ENCODE results near the gene EARS2.
"Not testable (repeated sequence)": the region's sequence is repeated elsewhere in the genome, so short reads cannot be mapped to it uniquely, and the experiment has no call there.

The EARS2 gene

DNA sequence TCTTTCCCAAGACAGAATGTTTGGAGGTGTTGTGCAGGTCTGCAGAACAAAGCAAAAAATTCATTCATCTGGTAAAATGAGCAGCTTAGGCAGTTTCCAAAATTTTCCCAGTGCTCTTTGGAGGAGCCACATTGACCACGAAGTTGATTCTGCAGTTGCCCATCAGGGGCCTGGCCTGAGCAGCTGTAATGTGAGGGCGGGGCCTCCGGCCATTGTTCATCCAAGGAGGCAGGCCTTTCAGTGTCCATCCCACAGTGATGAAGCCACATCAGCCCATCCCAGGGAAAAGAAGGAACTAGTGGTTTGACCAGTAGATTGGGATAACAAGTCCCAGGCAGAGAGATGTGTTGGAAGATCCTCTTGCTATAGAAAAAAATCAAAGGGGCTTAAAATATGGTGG, 10.5 kb upstream of the EARS2 start:
- no peak for DNase-seq (ENCODE audit: low spot score)

GRCh38 chr16:23566724-23567123, 9.6 kb upstream of the EARS2 start:
- no peak for DNase-seq (ENCODE audit: low spot score)

DNA sequence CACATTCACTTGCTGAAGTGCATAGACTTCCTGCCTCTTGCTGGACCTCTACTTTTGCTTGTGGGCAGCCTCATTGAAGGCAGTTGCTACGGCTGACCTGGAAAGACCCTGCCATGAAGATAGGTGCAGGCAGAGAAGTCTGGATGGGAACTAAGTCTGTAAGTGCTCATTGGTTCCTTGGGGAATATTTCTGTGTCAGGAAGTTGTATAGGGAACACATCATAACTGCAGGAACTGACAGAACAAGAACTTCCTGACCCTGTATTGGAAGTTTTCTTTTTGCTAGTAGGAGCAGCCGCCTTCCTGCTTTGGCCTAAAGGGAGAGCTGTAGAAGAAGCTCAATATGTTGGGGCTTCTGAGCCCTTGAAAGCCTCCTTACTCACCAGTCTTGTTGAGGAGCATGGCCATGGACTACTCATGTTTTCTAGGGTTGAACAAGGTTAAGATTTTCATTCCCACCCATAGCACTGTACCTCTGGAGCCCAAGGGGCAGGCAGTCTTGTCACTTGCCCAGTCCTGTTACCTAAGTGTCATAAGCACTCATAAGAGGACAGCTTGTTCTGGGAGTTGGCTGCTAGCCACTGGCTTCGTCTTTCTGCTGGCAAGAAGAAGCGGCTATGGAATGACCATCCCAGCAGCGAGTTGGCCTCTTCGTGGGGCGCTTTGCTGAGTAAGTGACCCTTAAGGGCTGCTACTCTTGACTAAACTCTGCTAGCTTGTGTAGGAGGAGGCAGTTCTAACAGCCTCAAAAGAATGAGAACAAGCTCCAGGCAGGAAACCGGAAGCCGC, 7.6 kb upstream of the EARS2 start:
- DNase-seq (ENCODE audit: low spot score) = no peak

GRCh38 chr16:23563186-23563585, 6.0 kb upstream of the EARS2 start:
- DNase-seq (ENCODE audit: low spot score) = no peak

- no peak for DNase-seq (ENCODE audit: low spot score)
Observed at GRCh38 chr16:23562505-23562904, 5.4 kb upstream of the EARS2 start.

DNA sequence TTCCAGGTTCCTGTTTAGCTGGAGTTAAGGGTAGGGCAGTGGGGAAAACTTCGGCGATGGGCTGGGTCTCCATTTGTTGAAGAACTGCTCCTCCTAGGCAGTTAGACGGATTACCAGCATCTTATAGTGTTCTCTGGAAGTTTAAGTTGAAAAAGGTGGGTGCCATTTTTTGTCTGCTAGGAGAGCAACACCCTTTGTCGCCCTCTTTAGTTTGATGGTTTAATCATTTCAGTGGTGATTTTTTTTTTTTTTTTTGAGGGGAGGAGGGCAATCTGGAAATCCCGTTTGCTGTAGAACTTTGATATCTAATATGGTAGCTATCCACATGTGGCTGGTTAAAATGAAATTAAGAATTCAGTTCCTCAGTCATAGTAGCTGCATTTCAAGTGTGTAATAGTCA, 4.4 kb upstream of the EARS2 start:
- DNase-seq (ENCODE audit: low spot score) = no peak

DNA sequence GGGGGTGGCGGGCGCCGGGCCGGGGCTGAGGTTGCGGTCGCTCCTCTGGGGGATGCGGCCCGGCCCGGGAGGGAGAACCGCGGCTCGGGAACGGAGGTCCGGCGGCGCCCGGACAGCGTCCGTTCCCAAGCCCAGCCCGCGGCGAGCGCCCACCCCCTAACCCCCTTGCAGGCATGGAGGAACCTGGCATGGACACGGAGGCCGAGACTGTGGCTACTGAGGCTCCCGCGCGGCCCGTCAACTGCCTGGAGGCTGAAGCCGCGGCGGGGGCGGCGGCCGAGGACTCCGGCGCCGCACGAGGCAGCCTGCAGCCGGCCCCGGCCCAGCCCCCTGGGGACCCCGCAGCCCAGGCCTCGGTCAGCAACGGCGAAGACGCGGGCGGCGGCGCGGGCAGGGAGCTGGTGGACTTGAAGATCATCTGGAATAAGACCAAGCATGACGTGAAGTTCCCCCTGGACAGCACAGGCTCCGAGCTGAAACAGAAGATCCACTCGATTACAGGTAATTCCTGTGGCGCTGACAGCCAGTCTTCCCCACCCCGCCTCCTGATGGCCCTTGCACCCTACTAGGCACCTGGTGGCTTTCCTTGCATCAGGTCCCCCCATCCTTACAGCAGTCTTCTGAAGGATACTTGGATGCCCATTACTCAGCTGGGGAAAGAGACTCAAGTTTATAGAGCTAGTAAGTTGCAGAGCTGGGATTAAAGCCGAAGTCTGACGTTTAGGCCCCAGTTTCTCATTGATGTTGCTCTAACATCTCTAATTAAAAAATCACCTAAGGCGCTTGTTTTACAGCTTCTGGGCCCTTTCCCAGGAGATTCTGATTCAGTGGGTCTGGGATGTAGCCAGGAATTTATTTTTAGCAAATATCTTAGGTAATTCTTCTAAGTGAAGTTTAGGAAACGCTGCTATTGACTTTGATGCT, 891 bp upstream of the EARS2 start:
- peak; percentile 9 for DNase-seq (ENCODE audit: low spot score)

DNA sequence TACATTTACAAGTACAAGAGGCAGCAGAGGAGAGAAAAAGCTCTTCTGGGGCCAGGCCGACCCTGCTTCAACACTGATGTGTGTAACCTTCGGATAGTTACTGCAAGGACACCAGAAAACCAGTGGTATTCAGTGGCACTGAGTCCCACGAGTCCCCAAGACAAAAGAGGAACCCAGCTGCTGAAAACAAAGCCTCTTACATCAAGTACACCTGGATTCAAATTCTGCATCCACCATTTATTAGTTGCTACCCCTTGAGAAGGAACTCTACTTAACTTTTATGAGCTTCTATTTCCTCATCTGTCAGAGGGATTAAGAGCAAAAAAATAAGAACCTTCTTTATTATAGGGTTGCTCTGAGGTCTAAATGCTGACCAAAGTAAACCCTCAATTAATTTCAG, 2.6 kb downstream of the EARS2 start:
- no peak for DNase-seq (ENCODE audit: low spot score)

GRCh38 chr16:23552161-23552560, 5.0 kb downstream of the EARS2 start:
- DNase-seq (ENCODE audit: low spot score) = no peak

DNA sequence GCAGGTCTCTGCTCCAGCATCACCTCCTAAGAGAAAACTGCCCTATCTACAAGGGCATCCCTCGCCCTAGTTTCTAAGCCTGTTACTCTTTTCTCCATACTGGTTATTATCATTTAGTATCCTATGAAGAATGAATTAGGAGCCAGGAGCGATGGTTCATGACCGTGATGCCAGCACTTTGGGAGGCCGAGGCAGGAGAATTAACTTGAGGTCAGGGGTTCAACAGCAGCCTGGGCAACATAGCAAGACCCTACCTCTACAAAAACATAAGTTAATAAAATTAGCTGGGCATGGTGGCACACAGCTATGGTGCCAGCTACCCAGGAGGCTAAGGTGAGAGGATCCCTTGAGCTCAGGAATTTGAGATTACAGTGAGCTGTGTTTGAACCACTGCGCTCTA, 7.2 kb downstream of the EARS2 start:
- no peak for DNase-seq (ENCODE audit: low spot score)

GRCh38 chr16:23544436-23544835, 12.7 kb downstream of the EARS2 start:
- no peak for DNase-seq (ENCODE audit: low spot score)

DNA sequence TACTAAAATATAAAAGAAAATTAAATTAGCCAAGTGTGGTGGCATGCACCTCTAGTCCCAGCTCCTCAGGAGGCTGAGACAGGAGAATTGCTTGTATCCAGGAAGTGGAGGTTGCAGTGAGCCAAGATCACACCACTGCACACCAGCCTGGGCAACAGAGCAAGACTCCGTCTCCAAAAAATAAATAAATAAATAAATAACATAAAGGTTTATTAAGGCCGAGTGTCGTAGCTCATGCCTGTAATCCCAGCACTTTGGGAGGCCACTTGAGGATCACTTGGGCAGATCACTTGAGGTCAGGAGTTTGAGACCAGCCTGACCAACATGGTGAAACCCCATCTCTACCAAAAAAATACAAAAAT, 16.4 kb downstream of the EARS2 start:
- not testable (repeated sequence) for DNase-seq (ENCODE audit: low spot score)

DNA sequence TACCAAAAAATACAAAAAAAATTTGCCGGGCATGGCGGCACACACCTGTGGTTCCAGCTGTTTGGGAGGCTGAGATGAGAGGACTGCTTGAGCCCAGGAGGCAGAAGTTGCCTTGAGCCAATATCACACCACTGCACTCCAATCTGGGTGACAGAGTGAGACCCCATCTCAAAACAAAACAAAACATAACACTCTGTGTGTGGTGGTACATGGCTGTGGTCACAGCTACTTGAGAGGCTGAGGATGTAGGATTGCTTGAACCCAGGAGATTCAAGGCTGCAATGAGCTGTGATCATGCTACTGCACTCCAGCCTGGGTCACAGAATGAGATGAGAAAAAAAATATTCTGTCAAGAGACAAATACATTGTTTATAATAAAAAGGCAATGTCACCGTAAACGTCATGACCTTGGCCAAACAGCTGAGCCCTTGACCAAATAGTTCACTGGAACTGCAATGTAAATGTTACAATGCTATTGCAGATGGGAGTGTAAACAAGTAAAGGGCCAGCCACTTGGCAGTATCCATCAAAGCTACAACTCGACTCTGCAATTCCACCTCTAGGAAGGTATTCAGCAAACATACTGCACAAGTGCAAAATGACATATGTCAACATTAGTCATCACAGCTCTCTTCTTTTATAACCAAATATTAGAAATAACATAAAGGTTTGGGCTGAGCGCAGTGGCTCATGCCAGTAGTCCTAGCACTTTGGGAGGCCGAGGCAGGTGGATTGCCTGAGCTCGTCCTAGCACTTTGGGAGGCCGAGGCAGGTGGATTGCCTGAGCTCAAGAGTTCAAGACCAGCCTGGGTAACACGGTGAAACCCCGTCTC, 16.9 kb downstream of the EARS2 start:
- DNase-seq (ENCODE audit: low spot score) = peak; percentile 29

GRCh38 chr16:23538919-23539278, 18.3 kb downstream of the EARS2 start:
- no peak for DNase-seq (ENCODE audit: low spot score)

DNA sequence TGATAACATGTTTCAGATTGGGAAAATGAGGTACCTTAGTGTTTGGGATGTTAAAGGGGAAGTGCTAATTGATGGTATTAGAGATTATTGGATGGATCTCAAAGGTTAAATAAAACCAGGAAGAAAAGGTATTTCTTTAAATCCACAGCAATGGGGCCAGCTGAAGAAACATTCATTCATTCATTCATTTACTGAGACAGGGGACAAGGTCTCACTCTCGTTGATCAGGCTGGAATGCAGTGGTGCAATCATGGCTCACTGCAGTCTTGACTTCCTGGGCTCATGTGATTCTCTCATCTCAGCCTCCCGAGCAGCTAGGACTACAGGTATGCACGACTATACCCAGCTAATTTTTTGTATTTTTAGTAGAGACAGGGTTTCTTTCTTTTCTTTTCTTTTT, 19.8 kb downstream of the EARS2 start:
- DNase-seq (ENCODE audit: low spot score) = no peak

DNA sequence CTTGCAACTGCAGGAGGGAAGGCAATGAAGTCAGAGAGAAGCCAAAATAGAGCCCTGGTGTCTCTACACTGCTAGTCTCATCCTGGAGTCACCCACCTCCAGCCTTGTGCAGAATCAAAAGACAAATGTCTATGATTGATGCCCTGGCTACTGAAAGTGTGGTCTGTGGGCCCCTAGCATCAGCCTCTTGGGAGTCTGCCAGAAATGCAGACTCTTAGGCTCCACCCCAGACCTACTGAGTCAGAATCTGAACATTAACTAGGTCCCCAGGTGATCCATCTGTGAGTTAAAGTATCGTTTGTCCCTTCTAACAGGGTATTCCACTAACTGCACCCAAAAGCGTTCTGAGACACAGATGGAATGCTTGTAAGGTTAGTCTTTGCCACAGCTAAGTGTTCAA, 21.2 kb downstream of the EARS2 start:
- no peak for DNase-seq (ENCODE audit: low spot score)

- DNase-seq (ENCODE audit: low spot score) = no peak
Observed at GRCh38 chr16:23534868-23535860, 22.0 kb downstream of the EARS2 start.

DNA sequence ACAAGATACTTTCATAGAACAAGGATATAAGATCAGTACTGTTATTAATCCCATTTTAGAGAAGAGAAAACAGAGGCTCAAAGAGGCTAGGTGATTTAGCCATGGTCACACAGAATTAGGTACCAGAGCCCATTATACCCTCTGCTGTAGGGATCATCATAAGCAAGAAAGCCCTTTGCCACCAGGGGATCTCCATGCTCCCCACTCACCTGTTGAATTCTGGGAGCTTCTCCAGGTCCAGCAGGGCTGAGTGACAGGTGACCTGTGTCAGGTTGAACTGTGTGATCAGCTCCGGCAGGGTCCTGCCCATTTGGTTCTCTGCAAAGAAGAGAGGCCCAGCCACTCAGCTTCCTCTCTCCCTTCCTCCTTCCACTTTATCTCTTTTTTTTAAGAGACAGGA, 24.7 kb downstream of the EARS2 start:
- no peak for DNase-seq (ENCODE audit: low spot score)

DNA sequence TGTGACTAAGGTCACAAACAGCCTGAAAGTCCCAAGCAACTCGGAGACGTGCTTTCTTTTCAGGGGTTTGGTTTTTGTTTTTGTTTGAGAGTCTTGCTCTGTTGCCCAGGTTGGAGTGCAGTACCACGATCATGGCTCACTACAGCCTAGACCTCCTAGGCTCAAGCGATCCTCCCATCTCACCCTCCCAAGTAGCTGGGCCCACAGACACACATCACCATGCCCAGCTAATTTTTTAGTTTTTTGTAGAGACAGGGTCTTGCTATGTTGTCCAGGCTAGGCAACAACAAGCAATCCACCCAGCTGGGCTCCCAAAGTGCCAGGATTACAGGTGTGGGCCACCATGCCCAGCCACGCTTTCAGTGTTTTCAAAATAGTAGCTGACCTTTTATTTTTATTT, 27.1 kb downstream of the EARS2 start:
- DNase-seq (ENCODE audit: low spot score) = no peak

GRCh38 chr16:23528644-23529310, 28.4 kb downstream of the EARS2 start:
- DNase-seq (ENCODE audit: low spot score) = no peak
